Vagina (tissue), 2 donors: ENCODE measurements around the gene SMARCA4.

Experiments
- CTCF ChIP-seq, 3 experiments: fragments of 450-650 bp in 2 of 3; fragments of 200-600 bp in 1 of 3; sonication (generic) in 1 of 3; IDR thresholded peaks; one replicate each; pipeline ENCODE4 v1.5.1; 2017 to 2019; ENCODE audit warnings: antibody characterized with exemption in 3 of 3, mild to moderate bottlenecking in 2 of 3, moderate library complexity in 2 of 3
- POLR2A ChIP-seq, 2 donors: fragments of 450-650 bp; IDR thresholded peaks; one replicate each; pipeline ENCODE4 v1.6.1; 2017; ENCODE audit warnings: antibody characterized with exemption in 2 of 2, mild to moderate bottlenecking in 2 of 2, moderate library complexity in 2 of 2
- POLR2AphosphoS5 ChIP-seq, 2 donors: sonication (generic); formaldehyde crosslinking; IDR thresholded peaks; one replicate each; pipeline ENCODE4 v1.9.0; 2017; ENCODE audit warnings: antibody characterized with exemption in 2 of 2, mild to moderate bottlenecking in 2 of 2, low read depth in 1 of 2; ENCODE audit not compliant: insufficient read depth in 1 of 2

- TF ChIP-seq POLR2A (IDR thresholded peaks at IDR 0.05) (no peak), CTCF (IDR thresholded peaks at IDR 0.05) (no peak), POLR2AphosphoS5 (IDR thresholded peaks at IDR 0.05; ENCODE audit: insufficient read depth in 1 of 2, low read depth in 1 of 2) (no peak)
Observed at GRCh38 chr19:11021760-11022144, 60.9 kb downstream of the SMARCA4 start.
